Stimulated activated CD8-positive, alpha-beta memory T cell treated with anti-CD3 and anti-CD28 coated beads, Interleukin-7, amount 100 ng/mL, for 48 hours (primary cell): ENCODE measurements around the gene BID.

Source experiments
- DNase-seq, 2 donors: peaks; one replicate each; pipeline ENCODE4 v3.0.0-alpha.2; 2020; ENCODE audit warnings: low read depth in 1 of 2; ENCODE audit errors: extremely low read depth in 1 of 2

BID gene

GRCh38 chr22:17774206-17774925, at the start of gene BID:
BID (minus strand) TSS chr22:17774469; CDS start chr22:17750116, 24,353 bp downstream.
- DNase-seq: no peak

DNA sequence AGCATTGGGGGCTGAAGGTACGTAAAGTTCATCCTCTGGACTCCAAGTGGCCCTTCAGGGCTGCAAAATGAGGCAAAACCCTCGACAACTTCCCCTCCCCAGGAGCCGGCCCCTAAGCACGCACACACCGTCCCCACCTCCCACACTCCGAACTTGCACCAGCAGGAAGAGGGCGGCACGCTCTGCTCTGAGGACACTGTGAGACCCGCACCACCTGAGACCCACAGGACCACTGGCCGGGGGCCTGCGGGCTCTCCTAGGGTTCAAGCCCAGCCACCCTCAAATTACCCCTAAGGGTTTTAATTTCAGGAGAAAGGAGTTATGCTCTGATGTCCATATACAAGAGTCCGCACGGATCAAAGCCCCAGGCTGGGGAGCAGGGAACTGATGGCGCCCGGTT, 49.7 kb upstream of the BID start:
- no peak for DNase-seq

- no peak for DNase-seq
These were observed 49.0 kb upstream of the BID start for GRCh38 chr22:17823226-17823625.

DNA sequence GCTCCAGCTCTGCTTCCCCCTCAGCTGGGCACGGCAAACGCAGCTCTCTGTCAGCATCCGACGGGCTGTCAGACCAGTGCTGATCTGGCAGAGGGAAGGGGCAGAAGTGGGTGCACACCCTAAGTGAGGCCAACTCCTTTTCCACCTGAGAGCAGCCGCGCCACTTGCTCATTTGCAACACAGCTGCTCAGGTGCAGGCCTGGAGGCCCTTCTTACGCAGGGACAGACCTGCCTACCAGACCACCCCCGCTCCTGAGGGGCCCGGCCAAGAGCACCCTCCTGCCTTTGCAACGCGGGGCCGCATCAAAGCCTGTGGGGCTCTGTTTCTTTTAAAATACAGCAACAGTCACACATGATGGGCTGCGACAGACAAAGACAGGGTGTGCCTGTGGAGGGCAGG, 47.8 kb upstream of the BID start:
- DNase-seq: no peak

DNA sequence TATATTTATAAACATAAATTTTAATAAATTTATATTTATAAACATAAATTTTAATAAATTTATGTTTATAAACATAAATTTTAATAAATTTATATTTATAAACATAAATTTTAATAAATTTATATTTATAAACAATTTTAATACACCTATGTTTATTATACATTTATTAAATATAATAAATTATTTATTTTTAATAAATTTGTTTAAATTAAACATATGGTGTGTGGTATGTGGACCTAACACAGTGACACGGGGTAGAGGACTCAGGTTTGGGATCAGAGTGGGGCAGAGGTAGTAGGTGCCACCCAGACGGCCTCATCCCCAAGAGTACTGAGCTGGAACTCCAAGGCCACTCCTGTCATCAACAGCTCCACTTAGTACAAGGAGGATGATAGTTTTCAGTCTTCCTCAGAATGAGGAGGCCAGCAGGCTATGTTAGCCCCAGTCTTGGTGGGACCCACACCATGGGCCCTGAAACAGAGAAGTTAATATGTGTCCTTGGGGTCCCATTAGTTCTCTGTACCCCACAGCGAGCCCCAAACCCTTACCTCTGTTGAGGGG, 46.7 kb upstream of the BID start:
- no peak for DNase-seq

DNA sequence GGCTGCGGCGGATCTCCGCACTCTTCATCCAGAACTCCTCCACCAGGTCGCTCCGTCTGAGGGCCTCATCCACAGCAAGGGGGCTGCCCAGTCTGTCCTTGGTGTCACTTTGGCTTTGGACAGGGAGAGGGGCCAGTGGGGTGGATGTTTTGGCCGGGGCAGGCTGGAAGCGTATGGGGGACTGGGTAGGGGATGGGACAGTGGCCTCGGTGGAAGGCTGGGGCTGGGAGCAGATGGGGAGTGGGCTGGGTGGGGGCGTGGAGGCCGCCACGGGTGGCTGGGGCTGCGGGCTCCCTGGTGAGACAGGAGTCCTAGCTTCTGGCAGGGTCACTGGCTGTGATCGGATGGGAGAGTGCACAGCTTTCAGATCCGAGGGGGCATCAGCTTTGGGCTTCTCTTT, 44.4 kb upstream of the BID start:
- no peak for DNase-seq

DNA sequence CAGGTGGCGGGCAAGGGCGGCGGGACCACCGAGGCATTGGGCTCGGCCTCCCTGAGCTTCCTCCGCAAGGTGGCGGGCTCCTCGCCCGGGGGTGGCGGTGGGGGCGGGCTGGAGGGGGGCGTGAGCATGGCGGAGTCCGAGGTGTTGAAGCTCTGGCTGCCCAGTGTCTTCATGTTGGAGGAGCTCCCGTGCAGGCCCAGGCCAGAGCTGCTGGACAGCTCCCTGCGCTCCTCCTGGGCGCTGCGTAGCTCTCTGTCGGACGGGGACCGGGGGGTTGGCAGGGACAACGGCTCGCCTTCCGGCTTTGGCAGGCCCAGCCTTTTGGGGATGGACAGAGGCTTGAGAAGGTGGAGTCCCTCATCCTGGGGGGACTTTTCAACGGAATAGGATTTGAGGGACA, 43.9 kb upstream of the BID start:
- DNase-seq: no peak

DNA sequence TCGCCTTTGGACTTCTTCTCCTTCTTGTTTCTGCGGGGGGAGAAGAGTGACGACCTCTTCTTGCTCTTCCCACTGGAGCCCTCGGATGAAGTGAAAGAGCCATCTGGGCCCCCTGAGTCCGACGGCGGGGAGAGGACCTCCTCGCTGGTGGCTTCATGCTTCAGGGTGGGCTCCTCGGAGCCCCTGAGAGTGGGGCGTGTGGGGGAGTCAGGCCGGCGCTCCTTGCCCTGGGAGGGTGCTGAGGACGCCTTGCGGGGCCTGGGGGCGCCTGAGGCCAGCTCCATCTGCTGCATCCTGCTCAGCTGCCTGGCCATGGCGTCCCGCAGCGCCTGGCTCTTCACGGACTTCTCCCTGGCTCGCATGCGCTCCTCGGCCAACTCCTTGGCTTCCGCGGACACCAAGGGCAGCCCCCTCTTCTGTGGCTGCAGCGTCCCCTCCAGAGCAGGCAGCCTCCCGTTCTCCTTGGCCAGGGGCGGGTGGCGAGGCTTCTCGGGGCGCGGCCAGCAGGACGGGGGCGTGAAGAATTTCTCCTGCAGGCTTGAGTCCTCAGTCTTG, 43.3 kb upstream of the BID start:
- DNase-seq: no peak

DNA sequence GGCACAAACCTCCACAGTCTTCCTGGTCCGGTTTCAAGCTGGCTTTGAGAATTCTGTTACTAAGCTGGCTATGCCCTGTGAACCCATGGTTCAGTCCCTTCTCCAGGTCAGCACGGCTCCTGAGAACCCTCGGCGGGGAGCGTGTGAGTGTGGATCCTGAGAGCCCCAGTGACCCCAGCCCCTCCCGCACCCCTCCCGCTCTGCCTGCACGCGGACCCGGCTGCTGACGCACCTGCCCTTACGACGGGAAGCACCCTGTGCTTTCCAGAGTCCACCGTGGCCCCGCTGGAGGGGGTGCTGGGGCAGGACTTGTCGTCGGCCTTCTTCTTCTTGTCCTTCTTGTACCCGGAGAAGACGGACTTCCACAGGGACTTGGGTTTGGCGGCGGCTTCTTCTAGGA, 42.8 kb upstream of the BID start:
- no peak for DNase-seq

GRCh38 chr22:17816649-17817048, 42.4 kb upstream of the BID start:
- DNase-seq: no peak

DNA sequence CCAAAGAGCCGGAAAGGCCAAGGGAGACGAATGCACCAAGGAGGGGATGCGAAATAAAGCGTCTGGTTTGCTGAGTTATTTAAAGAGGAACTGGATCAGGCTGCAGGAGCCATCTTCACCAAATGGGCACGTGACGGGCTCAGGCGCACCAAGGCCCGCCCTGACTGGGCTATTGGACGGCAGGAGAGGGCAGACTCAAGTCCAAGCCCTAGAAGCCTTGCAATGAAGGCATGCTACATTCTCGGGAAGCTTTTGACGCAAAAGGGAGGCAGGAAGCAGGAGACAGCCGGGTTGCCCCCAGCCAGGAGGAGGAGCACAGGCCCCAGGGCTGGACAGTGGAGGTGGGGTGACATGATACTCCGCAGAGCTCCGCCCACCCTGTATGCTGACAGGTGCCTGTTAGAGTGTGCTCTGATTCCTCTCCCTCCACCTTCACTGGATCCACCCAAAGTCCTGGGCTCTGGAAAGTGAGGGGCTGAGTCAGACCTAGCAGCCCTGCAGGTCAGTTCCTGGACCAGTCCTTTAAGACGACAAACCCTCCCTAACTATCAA, 41.5 kb upstream of the BID start:
- DNase-seq: no peak

GRCh38 chr22:17814830-17815229, 40.6 kb upstream of the BID start:
- no peak for DNase-seq

DNA sequence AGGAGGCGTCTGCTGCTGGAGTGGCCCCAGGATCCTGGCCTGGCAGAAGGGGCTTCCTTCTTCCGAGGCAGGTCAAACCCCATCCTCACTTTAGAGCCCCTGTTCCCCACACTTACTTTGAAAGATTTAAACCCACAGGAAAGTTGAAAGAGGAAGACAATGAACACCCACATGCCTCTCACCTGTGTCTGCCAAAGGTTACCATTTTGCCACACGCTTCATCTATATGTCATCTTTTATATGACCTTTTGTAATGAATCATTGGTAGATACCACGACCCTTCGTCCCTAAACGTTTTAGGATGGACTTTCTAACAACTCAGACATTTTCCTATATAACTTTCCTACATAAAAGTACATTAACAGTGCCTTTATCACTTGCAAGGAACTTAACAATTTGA, 39.8 kb upstream of the BID start:
- DNase-seq: no peak

GRCh38 chr22:17811119-17811518, 36.9 kb upstream of the BID start:
- DNase-seq: no peak

DNA sequence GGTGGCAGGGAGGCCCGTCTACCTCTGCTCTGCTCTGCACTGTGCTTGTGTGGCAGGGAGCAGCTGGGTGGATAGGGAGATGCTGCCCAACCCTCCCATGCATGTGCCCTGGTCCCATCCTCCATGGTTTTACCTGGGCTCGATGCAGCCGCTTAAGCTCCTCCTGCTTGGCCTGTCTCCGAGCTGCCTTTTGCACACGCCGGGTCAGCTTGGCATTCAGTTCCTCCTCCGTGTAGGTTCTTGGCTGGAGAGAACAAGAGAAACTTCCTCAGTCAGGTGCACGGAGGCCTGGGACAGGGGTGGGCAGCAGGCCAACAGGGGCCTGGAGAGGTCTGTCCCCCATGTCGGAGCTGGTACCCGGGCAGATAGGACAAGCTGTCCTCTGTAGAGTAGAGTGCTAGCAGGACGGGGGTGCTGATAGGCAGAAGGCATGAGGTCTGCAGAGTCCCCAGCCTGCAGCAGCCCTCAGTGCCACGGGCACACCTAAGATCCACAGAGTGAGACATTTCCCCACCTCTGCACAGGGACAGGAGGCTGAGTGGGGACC, 36.4 kb upstream of the BID start:
- no peak for DNase-seq

- no peak for DNase-seq
These were observed 34.6 kb upstream of the BID start for GRCh38 chr22:17808693-17809403.

DNA sequence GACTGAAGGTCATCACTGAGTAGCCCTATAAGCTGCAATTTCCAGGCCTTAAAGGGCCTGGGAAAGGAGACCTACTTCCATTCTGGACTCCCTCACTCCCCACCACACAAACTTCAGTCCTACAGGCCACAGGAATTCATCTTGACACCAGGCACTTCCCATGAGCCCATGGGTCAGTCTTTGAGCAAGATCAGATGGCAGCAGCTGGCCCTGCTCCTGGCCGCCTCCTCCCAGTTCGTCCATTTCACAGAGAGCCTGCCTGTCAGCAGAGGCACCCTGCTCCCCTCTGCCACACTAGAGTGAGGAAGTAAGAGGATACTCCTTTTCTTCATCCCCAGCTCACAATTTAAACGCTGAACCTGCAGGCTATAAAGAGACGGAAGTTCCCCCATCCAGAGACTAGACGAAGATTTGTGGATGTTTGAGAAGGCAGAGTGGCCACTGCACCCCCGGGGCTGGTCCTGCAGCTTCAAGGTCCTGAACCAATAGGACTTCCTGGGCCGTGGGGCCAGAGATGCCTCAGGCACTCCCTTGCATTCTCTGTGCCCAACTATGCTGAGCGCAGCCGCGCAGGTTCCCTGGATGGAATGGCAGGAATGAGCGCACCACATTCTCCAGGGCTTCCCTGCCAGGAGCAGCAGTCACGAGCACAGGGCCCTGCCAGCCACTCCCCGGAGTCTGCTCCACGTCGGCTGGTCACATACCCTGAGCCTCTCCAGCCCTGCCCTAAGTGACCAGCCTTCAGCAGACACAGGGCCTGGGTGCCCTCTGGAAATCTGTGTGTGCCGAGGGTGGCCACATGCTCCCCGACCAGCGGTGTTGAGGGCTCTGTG, 33.5 kb upstream of the BID start:
- no peak for DNase-seq

DNA sequence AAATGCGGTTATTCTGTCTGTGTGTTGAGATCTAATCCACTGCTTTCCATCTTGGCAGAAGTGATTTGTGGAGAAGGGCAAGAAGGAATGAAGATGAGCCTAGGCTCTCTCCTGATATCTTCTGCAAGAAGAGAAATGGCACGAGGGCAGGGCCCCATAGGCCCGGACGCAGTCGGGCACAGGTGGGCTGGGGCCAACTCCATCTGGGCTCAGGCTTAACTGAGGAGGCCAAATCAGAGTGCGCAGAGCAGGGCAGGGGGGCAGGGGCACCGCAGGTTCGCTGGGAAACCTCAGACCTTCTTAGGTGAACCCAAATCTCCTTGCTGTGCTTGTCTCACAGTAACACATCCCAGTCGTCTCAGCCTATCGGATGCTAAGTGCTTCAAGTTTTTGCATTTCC, 32.8 kb upstream of the BID start:
- no peak for DNase-seq

GRCh38 chr22:17806437-17806836, 32.2 kb upstream of the BID start:
- DNase-seq: no peak

GRCh38 chr22:17804331-17805080, 30.2 kb upstream of the BID start:
- DNase-seq: no peak
